H9 (cell line): ENCODE results near the gene PNMA6E. TPM values are rescaled to one million over a fixed set of nuclear protein-coding genes. Genes with fewer than 3 reads are reported as not detected.

ENCODE experiments used
- DNase-seq: peaks from one replicate; pipeline ENCODE4 v3.0.0-alpha.2; 2017
- H2AFZ ChIP-seq: one replicate; pipeline ENCODE4 v1.6.1; 2013; ENCODE audit warnings: mild to moderate bottlenecking, low read length, control low read depth, moderate library complexity
- H2AK5ac ChIP-seq: 2 replicates; pipeline ENCODE4 v1.6.1; 2013; ENCODE audit warnings: low read length, control low read depth, mixed read lengths; ENCODE audit not compliant: insufficient read length
- H2BK120ac ChIP-seq: one replicate; pipeline ENCODE4 v1.6.1; 2013; ENCODE audit warnings: low read depth, mild to moderate bottlenecking, low read length, control low read depth, inconsistent platforms; ENCODE audit not compliant: poor library complexity, severe bottlenecking
- H2BK12ac ChIP-seq: 2 replicates; pipeline ENCODE4 v1.6.1; 2013; ENCODE audit warnings: low read length, control low read depth, mixed read lengths, low read depth; ENCODE audit not compliant: insufficient read length
- H2BK15ac ChIP-seq: 2 replicates; pipeline ENCODE4 v1.6.1; 2013; ENCODE audit warnings: low read depth, low read length, control low read depth
- H2BK20ac ChIP-seq: one replicate; pipeline ENCODE4 v1.6.1; 2013; ENCODE audit warnings: low read depth, mild to moderate bottlenecking, low read length, control low read depth, inconsistent platforms; ENCODE audit not compliant: poor library complexity, severe bottlenecking
- H2BK5ac ChIP-seq: 2 replicates; pipeline ENCODE4 v1.6.1; 2013; ENCODE audit warnings: low read length, control low read depth, mixed read lengths; ENCODE audit not compliant: insufficient read length
- H3K14ac ChIP-seq: 2 replicates; pipeline ENCODE4 v1.6.1; 2013; ENCODE audit warnings: low read length, control low read depth; ENCODE audit not compliant: insufficient read depth
- H3K18ac ChIP-seq: 2 replicates; pipeline ENCODE4 v1.6.1; 2013; ENCODE audit warnings: low read depth, mild to moderate bottlenecking, mixed read lengths, low read length, control low read depth; ENCODE audit not compliant: insufficient read length
- H3K23ac ChIP-seq: 2 replicates; pipeline ENCODE4 v1.6.1; 2013; ENCODE audit warnings: low read length, control low read depth, mixed read lengths, low read depth; ENCODE audit not compliant: insufficient read length
- H3K23me2 ChIP-seq: 2 replicates; pipeline ENCODE4 v1.6.1; 2013; ENCODE audit warnings: low read depth, mild to moderate bottlenecking, mixed read lengths, low read length, control low read depth; ENCODE audit not compliant: insufficient read length, poor library complexity, severe bottlenecking
- H3K27ac ChIP-seq: 2 replicates; pipeline ENCODE4 v1.5.1; 2013; ENCODE audit warnings: low read length, control low read depth, mixed read lengths, low read depth; ENCODE audit not compliant: insufficient read length
- H3K27me3 ChIP-seq: 2 replicates; pipeline ENCODE4 v1.6.1; 2013; ENCODE audit warnings: low read length, control low read depth, inconsistent platforms; ENCODE audit not compliant: insufficient read depth
- H3K4ac ChIP-seq: 2 replicates; pipeline ENCODE4 v1.6.1; 2013; ENCODE audit warnings: low read depth, mild to moderate bottlenecking, control low read depth, inconsistent platforms, low read length, moderate library complexity
- H3K4me1 ChIP-seq: 2 replicates; pipeline ENCODE4 v1.6.1; 2013; ENCODE audit warnings: low read length, control low read depth, inconsistent platforms; ENCODE audit not compliant: insufficient read depth
- H3K4me2 ChIP-seq: 2 replicates; pipeline ENCODE4 v1.6.1; 2013; ENCODE audit warnings: low read length, control low read depth, mixed read lengths; ENCODE audit not compliant: insufficient read length, insufficient read depth
- H3K56ac ChIP-seq: 2 replicates; pipeline ENCODE4 v1.6.1; 2013; ENCODE audit warnings: low read depth, mild to moderate bottlenecking, mixed read lengths, low read length, control low read depth; ENCODE audit not compliant: insufficient read length
- H3K79me1 ChIP-seq: 2 replicates; pipeline ENCODE4 v1.6.1; 2013; ENCODE audit warnings: low read depth, mild to moderate bottlenecking, moderate library complexity, low read length, control low read depth, inconsistent platforms; ENCODE audit not compliant: insufficient read depth, poor library complexity, severe bottlenecking
- H3K79me2 ChIP-seq: 2 replicates; pipeline ENCODE4 v1.6.1; 2013; ENCODE audit warnings: low read length, control low read depth, inconsistent platforms; ENCODE audit not compliant: insufficient read depth
- H3K9ac ChIP-seq: 2 replicates; pipeline ENCODE4 v1.6.1; 2013; ENCODE audit warnings: low read length, control low read depth, mixed read lengths; ENCODE audit not compliant: insufficient read length; ENCODE audit errors: extremely low read depth
- H3K9me3 ChIP-seq: one replicate; pipeline ENCODE4 v1.6.1; 2013; ENCODE audit warnings: low read depth, low read length, inconsistent platforms; ENCODE audit not compliant: control insufficient read depth
- H3T11ph ChIP-seq: one replicate; pipeline ENCODE4 v1.6.1; 2013; ENCODE audit warnings: mild to moderate bottlenecking, low read length, control low read depth, inconsistent platforms
- H4K20me1 ChIP-seq: one replicate; pipeline ENCODE4 v1.6.1; 2013; ENCODE audit not compliant: control insufficient read depth, insufficient read length, insufficient read depth
- H4K5ac ChIP-seq: 2 replicates; pipeline ENCODE4 v1.6.1; 2013; ENCODE audit warnings: low read depth, mild to moderate bottlenecking, mixed read lengths, low read length, control low read depth; ENCODE audit not compliant: insufficient read length
- H4K8ac ChIP-seq: replicated peaks from 2 replicates; pipeline ENCODE4 v1.6.1; 2013; ENCODE audit warnings: low read length, control low read depth, mixed read lengths, low read depth; ENCODE audit not compliant: insufficient read length
- H4K91ac ChIP-seq: 2 replicates; pipeline ENCODE4 v1.6.1; 2013; ENCODE audit warnings: low read depth, mild to moderate bottlenecking, moderate library complexity, mixed read lengths, low read length, control low read depth; ENCODE audit not compliant: insufficient read length
- H3K27ac Mint-ChIP-seq, 3 experiments: 2 replicates in 2 of 3; 3 replicates in 1 of 3; pipeline ENCODE4 v1.8.0; 2020 to 2021; ENCODE audit warnings: mixed read lengths in 3 of 3, mild to moderate bottlenecking in 1 of 3, moderate library complexity in 1 of 3
- H3K27me3 Mint-ChIP-seq: 2 replicates; pipeline ENCODE4 v1.8.0; 2021; ENCODE audit warnings: low read depth, mild to moderate bottlenecking, moderate library complexity, mixed read lengths
- H3K36me3 Mint-ChIP-seq, 3 experiments: 2 replicates in 2 of 3; 3 replicates in 1 of 3; pipeline ENCODE4 v1.8.0; 2020 to 2021; ENCODE audit warnings: low read depth in 3 of 3, mixed read lengths in 3 of 3; ENCODE audit not compliant: insufficient read depth in 1 of 3
- H3K4me1 Mint-ChIP-seq, 2 experiments: 2 replicates each; pipeline ENCODE4 v1.8.0; 2020; ENCODE audit warnings: mixed read lengths in 2 of 2
- H3K4me3 Mint-ChIP-seq, 2 experiments: 2 replicates in 1 of 2; 3 replicates in 1 of 2; pipeline ENCODE4 v1.8.0; 2020 to 2021; ENCODE audit warnings: mild to moderate bottlenecking in 2 of 2, mixed read lengths in 2 of 2, moderate library complexity in 1 of 2
- H3K9me3 Mint-ChIP-seq, 2 experiments: 2 replicates in 1 of 2; 3 replicates in 1 of 2; pipeline ENCODE4 v1.8.0; 2020; ENCODE audit warnings: mild to moderate bottlenecking in 2 of 2, mixed read lengths in 2 of 2, moderate library complexity in 1 of 2
- CTCF ChIP-seq: fragments of 200-600 bp; sonication (generic); conservative IDR thresholded peaks from 3 replicates; pipeline ENCODE4 v1.8.0; 2021; ENCODE audit warnings: antibody characterized with exemption, mild to moderate bottlenecking
- WGBS: extraction: QIAGEN DNeasy Blood & Tissue Kit; methylation state at CpG from one replicate; pipeline ENCODE4 v1.1.7; 2013; ENCODE audit warnings: missing lambda C conversion rate, low lambda C conversion rate, mixed read lengths; ENCODE audit not compliant: insufficient read length; ENCODE audit errors: extremely low coverage; 5-methylcytosine and 5-hydroxymethylcytosine counted together
- total RNA-seq: library from RNA; stranded (reverse); gene quantifications from 2 replicates; pipeline ENCODE4 v1.2.1, GENCODE V29; 2021

Gene PNMA6E
- total RNA-seq, 1 experiment from 2014 or later: not detected

GRCh38 chrX:153408221-153408721 lies 7.1 kb upstream of the PNMA6E start:
- no peak overlapping the region for H3K56ac ChIP-seq
- peaks cover 27% of the 10 kb centered on the region for H3K9me3 ChIP-seq
- no peak overlapping the region for H3T11ph ChIP-seq
- Mint-ChIP-seq H3K36me3 (peaks cover 6 to 10% (median 8%) of the 10 kb centered on the region in 3 experiments; a peak in 4 of 7 replicates), H3K4me1 (peaks cover 7 to 8% of the 10 kb centered on the region in 2 experiments; a peak in 2 of 4 replicates), H3K27me3 (peaks cover 50% of the 10 kb centered on the region), H3K4me3 (no peak overlapping the region), H3K9me3 (peaks cover 58 to 76% of the 10 kb centered on the region in 2 experiments), H3K27ac (no peak overlapping the region)
- no peak overlapping the region for H2BK15ac ChIP-seq
- no peak overlapping the region for H3K23ac ChIP-seq
- no peak overlapping the region for H4K91ac ChIP-seq
- no peaks in the 10 kb centered on the region for H3K79me1 ChIP-seq
- no peaks in the 10 kb centered on the region for H4K20me1 ChIP-seq
- no peak for DNase-seq
- H3K27me3 ChIP-seq: peaks cover 7% of the 10 kb centered on the region; the same call in 1 of the 2 replicates
- no peak overlapping the region for H3K18ac ChIP-seq
- WGBS: no CpG with 5 or more reads among the region's 10 CpGs
- no peak overlapping the region for H2AK5ac ChIP-seq
- H4K8ac ChIP-seq: no peak overlapping the region
- no peak for TF ChIP-seq CTCF
- H3K27ac ChIP-seq: no peak overlapping the region
- H3K4ac ChIP-seq: no peak overlapping the region
- no peak overlapping the region for H3K14ac ChIP-seq
- no peak overlapping the region for H3K9ac ChIP-seq
- no peaks in the 10 kb centered on the region for H3K79me2 ChIP-seq
- no peak overlapping the region for H4K5ac ChIP-seq
- H3K23me2 ChIP-seq: no peaks in the 10 kb centered on the region
- H2AFZ ChIP-seq: no peak overlapping the region
- no peaks in the 10 kb centered on the region for H3K4me1 ChIP-seq
- H2BK120ac ChIP-seq: no peak overlapping the region
- H3K4me2 ChIP-seq: no peak overlapping the region
- H2BK5ac ChIP-seq: no peak overlapping the region
- H2BK20ac ChIP-seq: no peak overlapping the region
- H2BK12ac ChIP-seq: no peak overlapping the region
